NCI-H187 treated with DMSO at 0.1 percent for 48 hours (cell line): ENCODE results near the gene JUN.

Source experiments
- DNase-seq: peaks from one replicate; lab custom pipeline; 2025; lab: John Stamatoyannopoulos, UW

Gene JUN

DNA sequence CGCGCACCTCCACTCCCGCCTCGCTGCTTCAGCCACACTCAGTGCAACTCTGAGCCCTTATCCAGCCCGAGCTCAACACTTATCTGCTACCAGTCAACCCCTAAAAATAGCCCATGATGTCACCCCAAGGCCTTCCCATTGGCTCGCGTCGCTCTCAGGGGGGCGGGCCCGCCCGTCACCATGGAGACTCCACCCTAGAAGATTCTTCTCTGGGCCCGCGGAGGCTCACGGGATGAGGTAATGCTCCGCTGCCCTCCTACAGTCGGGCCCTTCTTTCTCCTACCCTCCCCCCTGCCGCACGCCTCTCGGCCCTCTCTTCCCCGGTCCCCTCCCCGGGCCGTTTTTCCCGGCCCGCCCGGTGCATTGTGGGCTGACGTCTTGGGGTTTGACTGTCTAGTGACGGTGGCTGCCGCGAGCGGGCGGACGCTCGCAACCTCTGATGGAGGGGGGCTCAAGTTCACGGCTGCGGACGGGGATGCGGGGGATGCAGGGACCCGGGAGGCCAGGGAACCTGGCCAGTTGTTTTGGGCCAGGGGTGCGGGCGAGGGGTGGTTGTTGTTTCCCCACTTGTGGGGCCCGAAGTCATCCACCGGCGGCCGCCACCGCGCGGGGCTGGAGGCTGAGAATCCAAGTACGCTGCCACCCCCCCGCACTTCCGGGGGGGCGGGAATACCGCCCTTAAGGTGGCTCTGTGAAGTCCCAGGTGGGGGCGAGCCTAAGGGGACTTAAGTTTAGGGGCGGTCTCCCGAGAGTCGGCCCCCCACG, at the start of gene JUN:
Gene JUN, minus strand, starts transcription at position 55 of the 765 bp plus-strand sequence. CDS start 977 bp downstream, outside the sequence.
- DNase-seq = peak; percentile 95

DNA sequence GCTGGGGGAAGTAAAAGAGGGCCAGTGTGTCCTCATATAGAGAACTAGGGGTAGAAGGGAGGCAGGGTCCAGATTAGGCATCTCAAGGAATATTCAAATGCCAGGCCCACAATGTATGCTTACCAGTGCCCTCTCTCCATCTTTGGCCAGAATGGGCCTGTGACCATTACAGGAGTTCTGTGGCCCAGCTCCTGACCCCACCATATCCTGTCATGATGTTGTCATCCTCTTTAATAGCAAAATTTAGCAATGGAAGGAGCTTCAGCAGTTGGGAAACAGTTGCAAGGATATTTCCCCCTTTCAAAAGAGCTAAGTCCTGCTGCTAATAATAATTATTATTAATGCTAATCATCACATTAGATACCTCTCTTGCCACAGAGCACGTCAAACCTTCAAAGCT, 49.3 kb upstream of the JUN start:
- no peak for DNase-seq

DNA sequence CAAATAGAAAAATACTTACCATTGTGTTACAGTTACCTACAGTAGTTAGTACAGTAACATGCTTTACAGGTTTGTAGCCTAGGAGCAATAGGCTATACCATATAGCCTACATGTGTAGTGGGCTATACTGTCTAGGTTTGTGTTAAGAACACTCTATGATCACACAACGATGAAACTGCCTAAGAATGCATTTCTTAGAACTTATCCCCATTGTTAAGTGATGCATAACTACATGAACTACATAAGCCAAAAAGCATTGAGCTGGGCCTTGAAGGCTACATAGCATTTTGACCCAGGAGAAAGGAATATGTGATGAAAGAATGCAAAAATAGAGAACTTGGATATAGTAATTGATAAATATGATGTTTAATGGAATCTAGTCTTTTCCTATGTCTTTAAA, 46.4 kb upstream of the JUN start:
- no peak for DNase-seq

- no peak for DNase-seq
These were observed 46.0 kb upstream of the JUN start for GRCh38 chr1:58829866-58830265.

GRCh38 chr1:58827298-58827697, 43.5 kb upstream of the JUN start:
- no peak for DNase-seq

DNA sequence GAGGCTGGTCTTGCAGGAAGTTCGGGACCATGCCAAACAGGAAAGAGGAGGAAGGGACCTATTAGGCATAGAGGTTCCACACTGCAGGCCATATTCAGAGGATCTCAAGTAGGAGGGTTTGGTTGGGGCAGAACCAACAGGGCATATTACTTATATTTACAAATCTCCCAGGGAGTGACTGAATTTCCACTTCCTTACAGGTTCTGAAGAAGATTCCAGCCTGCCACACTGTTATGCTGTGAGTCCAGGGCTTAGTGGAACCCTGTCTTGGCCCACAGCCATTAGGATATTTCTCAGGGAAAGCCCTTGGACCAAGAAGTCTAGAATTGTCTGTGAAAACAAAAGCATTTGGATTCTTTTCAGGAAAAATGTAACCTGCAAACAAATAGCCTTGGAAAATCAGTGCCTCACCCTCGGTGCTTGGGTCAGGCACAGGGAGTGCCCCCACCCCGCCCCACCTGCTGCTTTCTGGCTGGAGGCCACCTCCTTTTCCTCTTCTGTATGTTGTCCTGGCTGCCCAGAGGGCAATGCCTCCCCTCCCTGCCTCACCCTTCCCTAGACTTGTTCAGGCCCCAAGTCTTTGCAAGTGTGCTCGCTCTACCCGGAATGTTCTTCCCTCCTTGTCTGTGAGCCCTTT, 41.0 kb upstream of the JUN start:
- DNase-seq = no peak

GRCh38 chr1:58823481-58824010, 39.7 kb upstream of the JUN start:
- DNase-seq = no peak

- no peak for DNase-seq
These were observed 37.5 kb upstream of the JUN start for GRCh38 chr1:58821309-58821708.

- no peak for DNase-seq
These were observed 35.1 kb upstream of the JUN start for GRCh38 chr1:58818976-58819375.

GRCh38 chr1:58818075-58818474, 34.2 kb upstream of the JUN start:
- no peak for DNase-seq

DNA sequence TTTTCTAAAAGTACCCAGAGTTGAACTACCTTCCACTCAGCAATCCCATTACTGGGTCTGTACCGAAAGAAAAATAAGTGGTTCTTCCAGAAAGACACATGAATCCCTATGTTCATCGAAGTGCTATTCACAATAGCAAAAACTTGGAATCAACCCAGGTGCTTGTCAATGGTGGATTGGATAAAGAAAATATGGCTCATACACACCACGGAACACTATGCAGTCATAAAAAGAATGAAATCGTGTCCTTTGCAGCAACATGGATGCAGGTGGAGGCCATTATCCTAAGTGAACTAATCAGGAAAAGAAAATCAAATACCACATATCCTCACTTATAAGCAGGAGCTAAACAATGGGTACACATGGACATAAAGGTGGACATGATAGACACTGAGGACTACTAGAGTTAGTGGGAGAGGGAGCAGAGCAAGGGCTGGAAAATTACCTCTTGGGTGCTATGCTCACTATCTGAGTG, 32.9 kb upstream of the JUN start:
- no peak for DNase-seq

DNA sequence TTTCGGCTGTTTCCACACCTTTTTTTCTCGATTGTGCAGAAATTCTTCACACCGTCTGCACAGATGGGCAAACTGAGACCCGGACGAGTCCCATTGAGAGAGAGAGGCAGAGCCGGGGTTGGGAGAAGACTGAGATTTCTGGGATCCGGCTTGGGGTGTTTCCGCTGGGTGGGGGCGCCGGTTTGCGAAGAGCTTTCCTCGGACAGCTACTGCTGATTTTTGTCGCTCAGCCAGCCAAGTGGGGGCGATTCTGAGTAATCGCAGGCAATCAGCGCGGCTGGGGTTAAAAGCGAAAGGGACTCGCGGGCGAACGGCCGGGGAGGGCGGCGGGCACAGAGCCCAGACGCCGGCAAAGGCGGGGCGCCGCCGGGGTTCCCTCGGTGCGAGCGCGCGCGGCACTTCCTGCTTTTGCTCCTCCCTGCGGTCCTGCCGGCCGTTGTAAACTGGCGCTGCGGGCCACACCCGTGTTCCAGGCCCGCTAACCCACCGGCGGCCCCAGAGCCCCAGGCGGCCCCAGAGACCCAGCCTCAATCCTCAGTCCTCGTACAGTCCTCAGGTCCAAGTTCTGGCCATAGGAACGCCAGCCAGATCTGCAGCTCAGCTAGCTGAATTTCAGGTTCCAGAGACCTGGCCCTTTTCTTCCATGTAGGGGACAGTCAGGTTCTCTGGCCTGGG, 32.4 kb upstream of the JUN start:
- DNase-seq = no peak

DNA sequence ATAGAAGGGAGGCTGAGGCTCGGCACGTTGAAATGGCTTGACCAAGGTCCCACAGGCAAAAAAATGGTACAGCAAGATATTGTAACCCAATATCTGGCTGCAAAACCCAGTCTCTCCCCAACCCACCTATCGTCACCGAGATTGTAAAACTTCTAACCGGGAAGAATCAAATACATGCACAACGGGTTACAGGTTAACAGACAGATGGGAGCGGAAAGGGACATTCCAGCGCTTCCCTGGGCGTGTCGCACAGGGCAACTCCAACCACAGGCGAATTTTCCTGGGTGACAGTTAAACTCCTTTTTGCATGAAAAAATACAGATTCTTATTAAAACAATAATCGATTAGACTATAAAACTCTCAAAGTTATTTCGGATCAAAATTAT, 31.8 kb upstream of the JUN start:
- no peak for DNase-seq

- no peak for DNase-seq
These were observed 31.3 kb upstream of the JUN start for GRCh38 chr1:58815069-58815685.

DNA sequence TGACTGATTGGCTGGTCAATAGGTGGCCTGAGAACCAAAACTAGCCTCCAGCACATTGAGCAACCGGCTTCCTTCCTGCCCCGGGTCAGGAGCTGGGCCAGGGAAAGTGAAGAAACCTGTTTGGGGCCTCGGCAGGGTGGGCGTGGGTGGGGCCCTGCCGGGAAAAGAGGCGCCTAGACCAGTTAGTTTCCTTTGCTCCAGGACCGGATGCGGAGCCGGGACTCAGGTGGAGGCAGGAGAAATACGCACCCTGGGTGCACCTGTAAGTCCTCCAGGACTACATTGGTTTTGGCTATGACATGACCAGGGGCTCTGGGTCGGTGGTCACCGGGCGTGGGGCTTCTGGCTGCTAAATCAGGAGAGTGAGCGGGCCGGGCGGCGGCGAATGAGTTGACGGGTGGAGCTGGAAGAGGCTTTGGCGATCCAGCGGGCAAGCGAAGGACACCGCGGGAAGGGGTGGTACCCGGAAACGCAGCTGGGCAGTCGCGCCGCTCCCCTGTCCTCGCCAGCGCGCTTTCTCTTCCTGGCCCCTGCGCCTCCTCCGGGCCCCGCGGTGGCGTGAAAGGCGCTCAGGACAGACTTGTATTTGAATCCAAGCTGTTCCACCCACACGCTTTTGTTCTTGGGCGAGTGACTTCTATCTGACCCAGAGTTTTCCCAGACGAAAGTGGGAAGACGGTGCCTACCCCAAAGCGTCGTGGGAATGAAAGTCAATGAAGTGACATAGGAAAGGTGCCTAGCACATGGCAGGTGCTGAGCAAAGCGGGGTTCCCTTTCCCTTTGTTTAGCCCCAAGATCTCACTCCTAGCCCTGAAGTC, 30.6 kb upstream of the JUN start:
- no peak for DNase-seq

GRCh38 chr1:58813801-58814200, 30.0 kb upstream of the JUN start:
- no peak for DNase-seq

DNA sequence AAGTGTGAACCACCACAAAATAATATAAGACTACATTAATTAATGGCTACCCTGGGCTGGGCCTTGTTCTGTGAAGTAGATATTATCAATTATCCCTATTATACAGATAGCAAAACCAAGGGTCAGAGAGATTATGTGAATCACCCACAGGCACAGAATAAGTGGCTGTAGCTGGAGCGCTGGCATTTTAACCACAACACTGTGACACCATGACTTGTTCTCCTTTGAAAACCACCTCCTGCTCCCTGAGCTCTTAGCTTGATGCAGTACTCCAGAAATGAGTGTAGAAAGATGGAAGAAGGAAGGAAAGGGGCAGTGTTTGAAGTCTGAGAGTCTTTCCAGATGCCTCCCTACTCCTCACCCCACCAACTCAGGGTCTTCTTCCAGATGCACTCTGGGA, 29.5 kb upstream of the JUN start:
- no peak for DNase-seq

- no peak for DNase-seq
These were observed 29.1 kb upstream of the JUN start for GRCh38 chr1:58812926-58813325.

- DNase-seq = no peak
These were observed 28.6 kb upstream of the JUN start for GRCh38 chr1:58812468-58812867.

DNA sequence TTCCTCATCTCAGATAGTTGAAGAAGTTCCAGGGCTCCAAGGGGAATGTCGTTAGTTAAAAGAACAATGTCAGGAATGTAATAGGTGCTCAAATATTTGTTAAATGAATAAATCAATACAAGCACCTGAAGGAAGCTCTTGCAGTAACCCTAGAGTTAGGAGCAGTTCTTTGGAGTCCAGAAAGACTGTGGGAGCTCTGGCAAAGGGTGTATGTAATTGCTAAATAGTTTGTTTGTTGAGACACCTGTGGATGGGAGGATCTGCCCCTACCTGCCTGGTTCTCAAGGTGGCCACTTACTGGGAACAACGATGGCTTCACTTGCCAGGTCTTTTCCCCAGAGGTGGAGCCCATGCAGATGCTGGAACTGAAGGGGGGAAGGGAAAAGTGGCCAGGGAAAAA, 27.5 kb upstream of the JUN start:
- no peak for DNase-seq

DNA sequence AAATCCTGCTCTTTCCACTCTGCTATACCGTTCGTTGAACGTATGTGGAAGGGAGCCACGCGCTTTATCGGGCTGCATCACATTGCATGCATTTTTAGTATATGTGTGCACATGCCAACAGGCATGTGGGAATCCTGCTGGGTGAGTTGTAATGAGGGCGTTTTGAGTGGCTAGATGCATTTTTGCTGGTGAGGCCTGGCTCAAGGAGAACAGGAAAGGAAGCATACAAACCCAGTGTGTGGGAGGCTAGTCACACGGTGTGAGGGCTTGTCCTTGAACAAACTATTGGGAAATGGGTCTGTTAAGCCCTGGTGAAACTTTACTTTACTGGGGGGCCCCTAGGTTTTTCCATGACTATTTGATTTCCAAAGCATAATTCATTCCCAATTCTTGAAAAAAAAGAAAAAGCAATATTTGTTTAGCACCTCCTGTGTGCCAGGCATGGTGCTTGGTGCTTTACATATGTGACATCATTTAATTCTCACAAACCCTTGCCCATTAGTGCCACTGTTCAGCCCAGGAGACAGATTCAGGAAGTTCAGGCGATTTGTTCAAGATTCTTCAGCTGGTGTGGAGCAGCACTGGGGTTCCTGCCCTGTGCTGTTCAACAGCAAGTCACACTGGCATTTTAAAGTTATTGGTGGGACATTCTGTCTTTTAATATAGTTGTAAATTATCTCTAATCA, 25.6 kb upstream of the JUN start:
- no peak for DNase-seq
